Measurements from ENCODE around the gene ATXN2L. TPM values are rescaled to one million over a fixed set of nuclear protein-coding genes. Genes with fewer than 3 reads are reported as not detected.
"Not testable (repeated sequence)": the region's sequence is repeated elsewhere in the genome, so short reads cannot be mapped to it uniquely, and the experiment has no call there.

The ATXN2L gene
- total and polyA plus RNA-seq, 2 experiments from 2014 or later, result 81.2 to 116 TPM

DNA sequence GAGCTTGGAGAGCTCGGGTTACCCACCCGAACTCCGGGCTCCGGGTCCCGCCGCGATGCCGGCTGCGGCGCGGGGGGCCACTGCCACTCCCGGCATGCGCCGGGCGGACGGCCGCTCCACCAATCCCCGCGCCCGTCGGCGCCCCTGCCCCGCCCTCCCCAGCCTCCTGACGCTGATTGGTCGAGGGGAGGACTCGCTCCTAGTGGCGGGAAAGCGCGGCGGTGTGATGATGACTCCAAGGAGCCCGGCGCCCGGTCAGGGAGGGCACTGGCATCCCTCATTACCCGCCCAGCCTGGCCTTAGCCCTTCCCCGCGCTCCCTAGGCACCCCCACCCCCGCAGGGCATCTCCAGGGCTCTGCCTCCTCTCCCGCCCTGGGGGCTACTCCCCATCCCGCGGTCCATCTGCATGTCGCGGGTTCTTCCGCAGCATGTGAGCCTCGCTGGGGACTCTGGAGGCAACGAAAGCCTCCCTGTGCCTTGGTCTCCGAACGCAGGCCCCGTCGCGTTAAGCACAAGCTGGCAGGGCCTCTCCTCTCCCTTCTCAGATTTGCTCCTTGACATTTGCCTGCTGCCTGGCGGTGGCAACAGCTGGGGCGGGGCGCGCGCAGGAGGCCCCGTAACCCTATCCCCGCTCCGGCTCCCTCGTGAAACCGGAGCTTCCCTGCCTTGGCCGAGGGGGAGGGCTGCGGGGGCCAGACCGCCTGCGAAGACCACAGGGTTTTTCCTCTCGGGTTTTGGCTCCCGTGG, 57.2 kb downstream of the ATXN2L start:
- H3K9me3 ChIP-seq (ENCODE audit: low read depth), result no peaks in the 10 kb centered on the region
- H3K27me3 ChIP-seq, result no peaks in the 10 kb centered on the region
- peak overlapping the region; percentile 12 for H3K27ac ChIP-seq

DNA sequence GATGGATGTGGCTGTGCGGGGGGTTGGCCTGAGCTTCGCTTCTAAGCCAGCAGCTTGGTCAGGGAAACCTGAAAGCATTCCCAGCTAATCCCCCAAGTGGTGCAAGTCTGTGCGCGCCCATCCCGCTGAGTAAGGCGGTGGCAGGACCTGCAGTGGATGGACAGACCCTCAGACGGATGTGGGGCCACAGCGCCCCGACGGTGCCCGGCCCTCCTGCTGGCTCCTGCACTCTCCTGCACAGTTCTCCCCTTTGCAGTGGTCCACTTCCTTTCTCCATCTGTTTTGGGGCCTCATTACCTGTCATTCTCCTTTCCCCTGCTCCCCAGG, 57.8 kb downstream of the ATXN2L start:
- Histone ChIP-seq H3K4me3 (peak overlapping the region; percentile 65), H3K9me3 (ENCODE audit: low read depth) (no peaks in the 10 kb centered on the region), H3K27ac (no peak overlapping the region), H3K27me3 (no peaks in the 10 kb centered on the region), H3K36me3 (no peaks in the 10 kb centered on the region), H3K4me1 (ENCODE audit: low read depth) (peaks cover 25% of the 10 kb centered on the region)
- TF ChIP-seq, protein P1, sequence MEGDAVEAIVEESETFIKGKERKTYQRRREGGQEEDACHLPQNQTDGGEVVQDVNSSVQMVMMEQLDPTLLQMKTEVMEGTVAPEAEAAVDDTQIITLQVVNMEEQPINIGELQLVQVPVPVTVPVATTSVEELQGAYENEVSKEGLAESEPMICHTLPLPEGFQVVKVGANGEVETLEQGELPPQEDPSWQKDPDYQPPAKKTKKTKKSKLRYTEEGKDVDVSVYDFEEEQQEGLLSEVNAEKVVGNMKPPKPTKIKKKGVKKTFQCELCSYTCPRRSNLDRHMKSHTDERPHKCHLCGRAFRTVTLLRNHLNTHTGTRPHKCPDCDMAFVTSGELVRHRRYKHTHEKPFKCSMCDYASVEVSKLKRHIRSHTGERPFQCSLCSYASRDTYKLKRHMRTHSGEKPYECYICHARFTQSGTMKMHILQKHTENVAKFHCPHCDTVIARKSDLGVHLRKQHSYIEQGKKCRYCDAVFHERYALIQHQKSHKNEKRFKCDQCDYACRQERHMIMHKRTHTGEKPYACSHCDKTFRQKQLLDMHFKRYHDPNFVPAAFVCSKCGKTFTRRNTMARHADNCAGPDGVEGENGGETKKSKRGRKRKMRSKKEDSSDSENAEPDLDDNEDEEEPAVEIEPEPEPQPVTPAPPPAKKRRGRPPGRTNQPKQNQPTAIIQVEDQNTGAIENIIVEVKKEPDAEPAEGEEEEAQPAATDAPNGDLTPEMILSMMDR (IDR thresholded peaks at IDR 0.05; ENCODE audit: low read depth, low read length), result no peak
- DNase-seq (ENCODE audit: low read depth in 1 of 2, low spot score in 1 of 2), result no peak

More for the DNA sequence above, 57.2 kb downstream of the ATXN2L start:
- Histone ChIP-seq H3K4me3 (peak overlapping the region; percentile 65), H3K4me1 (ENCODE audit: low read depth) (peaks cover 31% of the 10 kb centered on the region), H3K36me3 (no peaks in the 10 kb centered on the region)
- TF ChIP-seq, protein P1 (IDR thresholded peaks at IDR 0.05; ENCODE audit: low read depth, low read length), result no peak
- peak; percentile 86 to 94 for DNase-seq (ENCODE audit: low read depth in 1 of 2, low spot score in 1 of 2)

DNA sequence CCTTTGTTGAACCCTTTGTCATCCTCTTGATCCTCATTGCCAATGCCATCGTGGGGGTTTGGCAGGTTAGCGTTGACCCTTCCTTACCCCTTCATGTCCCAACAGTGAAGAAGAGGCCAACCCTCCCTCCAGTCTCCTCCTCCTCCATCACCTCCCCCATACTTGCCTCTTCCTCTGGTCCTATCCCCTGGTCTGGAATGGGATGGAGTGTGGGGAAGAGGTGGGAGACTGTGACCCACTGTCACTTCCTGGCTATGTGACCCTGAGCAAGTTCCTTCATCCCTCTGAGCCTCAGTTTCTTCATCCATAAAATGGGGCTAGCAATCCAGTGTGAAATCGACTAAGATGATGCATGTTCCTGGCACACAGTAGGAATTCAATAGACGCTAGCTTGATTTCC, 58.2 kb downstream of the ATXN2L start:
- H3K9me3 ChIP-seq (ENCODE audit: low read depth), result no peaks in the 10 kb centered on the region
- H3K36me3 ChIP-seq, result no peaks in the 10 kb centered on the region
- no peak for DNase-seq (ENCODE audit: low read depth in 1 of 2, low spot score in 1 of 2)
- no peaks in the 10 kb centered on the region for H3K27me3 ChIP-seq
- TF ChIP-seq, protein P1 (IDR thresholded peaks at IDR 0.05; ENCODE audit: low read depth, low read length), result no peak
- no peak overlapping the region for H3K4me3 ChIP-seq
- H3K27ac ChIP-seq, result no peak overlapping the region
- H3K4me1 ChIP-seq (ENCODE audit: low read depth), result peaks cover 24% of the 10 kb centered on the region

DNA sequence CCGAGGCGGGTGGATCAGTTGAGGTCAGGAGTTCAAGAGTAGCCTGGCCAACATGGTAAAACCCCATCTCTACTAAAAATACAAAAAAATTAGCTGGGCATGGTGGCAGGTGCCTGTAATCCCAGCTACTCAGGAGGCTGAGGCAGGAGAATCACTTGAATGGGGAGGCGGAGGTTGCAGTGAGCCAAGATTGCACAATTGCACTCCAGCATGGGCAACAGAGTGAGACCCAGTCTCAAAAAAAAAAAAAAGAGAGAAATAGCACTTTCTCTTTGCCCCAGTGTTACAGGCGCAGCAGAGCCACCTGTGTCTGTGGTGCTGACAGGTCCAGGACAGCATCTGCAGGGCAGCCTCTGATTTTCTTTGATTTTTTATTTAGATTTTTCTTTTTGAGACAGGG, 58.8 kb downstream of the ATXN2L start:
- DNase-seq (ENCODE audit: low read depth in 1 of 2, low spot score in 1 of 2); H3K27me3 ChIP-seq; H3K4me3 ChIP-seq; H3K27ac ChIP-seq; H3K9me3 ChIP-seq (ENCODE audit: low read depth); H3K36me3 ChIP-seq: not testable (repeated sequence)
- H3K4me1 ChIP-seq (ENCODE audit: low read depth), result peaks cover 24% of the 10 kb centered on the region

DNA sequence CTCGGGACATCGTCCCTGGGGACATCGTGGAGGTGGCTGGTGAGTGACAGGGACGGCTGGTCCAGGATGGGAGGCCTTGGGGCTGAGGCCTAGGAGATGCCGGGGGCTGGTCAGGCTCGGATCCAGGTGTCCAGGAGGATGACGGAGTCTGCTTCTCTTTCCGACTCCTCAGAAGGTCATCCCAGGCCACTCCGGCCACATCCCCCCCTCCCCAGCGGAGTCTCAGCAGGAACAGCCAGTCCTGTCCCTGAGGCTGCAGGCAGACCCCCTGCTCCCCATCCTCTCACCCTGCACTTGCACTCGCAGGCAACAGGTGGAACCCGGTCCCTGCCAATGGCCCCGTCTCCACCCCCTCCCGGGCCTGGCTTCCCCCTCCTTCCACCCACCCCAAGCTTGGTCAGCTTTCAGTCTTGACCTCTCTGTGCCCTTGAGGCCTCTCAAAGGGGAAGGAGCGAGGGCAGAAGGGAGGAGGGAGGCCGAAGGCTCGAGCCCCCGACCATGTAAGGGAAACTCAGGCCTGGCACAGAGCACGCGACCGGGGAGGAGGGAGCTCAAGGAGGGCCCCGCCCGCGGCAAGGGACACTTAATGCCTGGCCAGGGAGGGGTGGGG, 59.9 kb downstream of the ATXN2L start:
- Histone ChIP-seq H3K9me3 (ENCODE audit: low read depth) (no peaks in the 10 kb centered on the region), H3K4me3 (no peak overlapping the region), H3K27ac (peak overlapping the region; percentile 98), H3K27me3 (no peaks in the 10 kb centered on the region), H3K4me1 (ENCODE audit: low read depth) (peaks cover 24% of the 10 kb centered on the region), H3K36me3 (no peaks in the 10 kb centered on the region)
- TF ChIP-seq, protein P1 (IDR thresholded peaks at IDR 0.05; ENCODE audit: low read depth, low read length), result no peak
- peak in 1 of 2 donors; percentile 82 for DNase-seq (ENCODE audit: low read depth in 1 of 2, low spot score in 1 of 2)

Data from cardiac muscle cell (in vitro differentiated cells and primary cell).